ENCODE measurements around the gene STOML1. TPM values are rescaled to one million over a fixed set of nuclear protein-coding genes. Genes with fewer than 3 reads are reported as not detected.
"Not testable (repeated sequence)": the region's sequence is repeated elsewhere in the genome, so short reads cannot be mapped to it uniquely, and the experiment has no call there.

Gene STOML1
- total and polyA plus RNA-seq, 4 donors = 10.5 to 19.2 (median 14.7) TPM

GRCh38 chr15:73965094-73965757, 26.9 kb downstream of the STOML1 start:
- 28 to 33% methylated on average over 13 of the region's 13 CpGs for WGBS, 2 donors
- H3K4me1 ChIP-seq (ENCODE audit: control insufficient read depth in 1 of 2, insufficient read depth in 2 of 2, low read length in 2 of 2) = no peaks in the 10 kb centered on the region
- H3K36me3 ChIP-seq (ENCODE audit: control insufficient read depth in 1 of 2, insufficient read depth in 2 of 2, low read length in 1 of 2) = no peaks in the 10 kb centered on the region
- H3K9me3 ChIP-seq (ENCODE audit: control insufficient read depth, low read length) = no peaks in the 10 kb centered on the region
- DNase-seq = peak in 1 of 2 donors; percentile 68
- no peaks in the 10 kb centered on the region for H3K27me3 ChIP-seq (ENCODE audit: control insufficient read depth in 1 of 2, insufficient read depth in 2 of 2, low read length in 1 of 2)
- intact Hi-C loops (cut with DNase I) = loop anchor here (2.0 kb wide), 3 partner anchors 16 to 90 kb away; no protein-coding TSS in a partner anchor
- H3K4me3 ChIP-seq (ENCODE audit: low read length in 2 of 2) = no peak overlapping the region
- ATAC-seq (ENCODE audit: low FRiP score) = no peak
- H3K27ac ChIP-seq (ENCODE audit: low read depth in 1 of 2, low read length in 2 of 2) = no peak overlapping the region

- DNase-seq = peak; percentile 88 to 95
- H3K27ac ChIP-seq (ENCODE audit: low read depth in 1 of 2, low read length in 2 of 2) = no peak overlapping the region
- no peaks in the 10 kb centered on the region for H3K27me3 ChIP-seq (ENCODE audit: control insufficient read depth in 1 of 2, insufficient read depth in 2 of 2, low read length in 1 of 2)
- WGBS, 2 donors = 5 to 7% methylated on average over 11 of the region's 11 CpGs
- ATAC-seq (ENCODE audit: low FRiP score) = peak; percentile 92
- H3K4me1 ChIP-seq (ENCODE audit: control insufficient read depth in 1 of 2, insufficient read depth in 2 of 2, low read length in 2 of 2) = no peaks in the 10 kb centered on the region
- H3K4me3 ChIP-seq (ENCODE audit: low read length in 2 of 2) = no peak overlapping the region
- H3K36me3 ChIP-seq (ENCODE audit: control insufficient read depth in 1 of 2, insufficient read depth in 2 of 2, low read length in 1 of 2) = no peaks in the 10 kb centered on the region
- intact Hi-C loops (cut with DNase I) = loop anchor here (1.0 to 2.0 kb wide), 4 partner anchors 16 to 90 kb away; no protein-coding TSS in a partner anchor
- no peaks in the 10 kb centered on the region for H3K9me3 ChIP-seq (ENCODE audit: control insufficient read depth, low read length)
Observed at GRCh38 chr15:73964736-73965093, 27.4 kb downstream of the STOML1 start.

GRCh38 chr15:73962433-73962832, 29.7 kb downstream of the STOML1 start:
- WGBS, 2 donors = 85 to 86% methylated on average over 5 of the region's 5 CpGs
- Histone ChIP-seq H3K9me3 (ENCODE audit: control insufficient read depth, low read length) (no peaks in the 10 kb centered on the region), H3K27ac (ENCODE audit: low read depth in 1 of 2, low read length in 2 of 2) (no peak overlapping the region), H3K4me1 (ENCODE audit: control insufficient read depth in 1 of 2, insufficient read depth in 2 of 2, low read length in 2 of 2) (no peaks in the 10 kb centered on the region), H3K36me3 (ENCODE audit: control insufficient read depth in 1 of 2, insufficient read depth in 2 of 2, low read length in 1 of 2) (no peaks in the 10 kb centered on the region), H3K4me3 (ENCODE audit: low read length in 2 of 2) (no peak overlapping the region), H3K27me3 (ENCODE audit: control insufficient read depth in 1 of 2, insufficient read depth in 2 of 2, low read length in 1 of 2) (no peaks in the 10 kb centered on the region)
- intact Hi-C loops (cut with DNase I) = no loop called here
- DNase-seq (no peak), ATAC-seq (ENCODE audit: low FRiP score) (no peak)

GRCh38 chr15:73960472-73961070, 31.5 kb downstream of the STOML1 start:
- H3K36me3 ChIP-seq (ENCODE audit: control insufficient read depth in 1 of 2, insufficient read depth in 2 of 2, low read length in 1 of 2); H3K27me3 ChIP-seq (ENCODE audit: control insufficient read depth in 1 of 2, insufficient read depth in 2 of 2, low read length in 1 of 2); H3K27ac ChIP-seq (ENCODE audit: low read depth in 1 of 2, low read length in 2 of 2); ATAC-seq (ENCODE audit: low FRiP score); H3K4me1 ChIP-seq (ENCODE audit: control insufficient read depth in 1 of 2, insufficient read depth in 2 of 2, low read length in 2 of 2); intact Hi-C loops (cut with DNase I); H3K9me3 ChIP-seq (ENCODE audit: control insufficient read depth, low read length); H3K4me3 ChIP-seq (ENCODE audit: low read length in 2 of 2): not testable (repeated sequence)
- WGBS, 2 donors = 93 to 94% methylated on average over 7 of the region's 7 CpGs
- peak in 1 of 2 donors; percentile 21 for DNase-seq

GRCh38 chr15:73959801-73960200, 32.3 kb downstream of the STOML1 start:
- intact Hi-C loops (cut with DNase I) = no loop called here
- H3K4me1 ChIP-seq (ENCODE audit: control insufficient read depth in 1 of 2, insufficient read depth in 2 of 2, low read length in 2 of 2) = no peaks in the 10 kb centered on the region
- no peaks in the 10 kb centered on the region for H3K36me3 ChIP-seq (ENCODE audit: control insufficient read depth in 1 of 2, insufficient read depth in 2 of 2, low read length in 1 of 2)
- H3K27me3 ChIP-seq (ENCODE audit: control insufficient read depth in 1 of 2, insufficient read depth in 2 of 2, low read length in 1 of 2) = no peaks in the 10 kb centered on the region
- H3K27ac ChIP-seq (ENCODE audit: low read depth in 1 of 2, low read length in 2 of 2) = no peak overlapping the region
- no peak overlapping the region for H3K4me3 ChIP-seq (ENCODE audit: low read length in 2 of 2)
- no peaks in the 10 kb centered on the region for H3K9me3 ChIP-seq (ENCODE audit: control insufficient read depth, low read length)
- WGBS, 2 donors = 91 to 93% methylated on average over 6 of the region's 6 CpGs
- DNase-seq (peak in 1 of 2 donors; percentile 61), ATAC-seq (ENCODE audit: low FRiP score) (no peak)

- no peak overlapping the region for H3K4me3 ChIP-seq (ENCODE audit: low read length in 2 of 2)
- intact Hi-C loops (cut with DNase I) = no loop called here
- WGBS, 2 donors = 58% methylated on average over 8 of the region's 8 CpGs
- no peaks in the 10 kb centered on the region for H3K4me1 ChIP-seq (ENCODE audit: control insufficient read depth in 1 of 2, insufficient read depth in 2 of 2, low read length in 2 of 2)
- no peaks in the 10 kb centered on the region for H3K27me3 ChIP-seq (ENCODE audit: control insufficient read depth in 1 of 2, insufficient read depth in 2 of 2, low read length in 1 of 2)
- H3K36me3 ChIP-seq (ENCODE audit: control insufficient read depth in 1 of 2, insufficient read depth in 2 of 2, low read length in 1 of 2) = no peaks in the 10 kb centered on the region
- no peak overlapping the region for H3K27ac ChIP-seq (ENCODE audit: low read depth in 1 of 2, low read length in 2 of 2)
- ATAC-seq (ENCODE audit: low FRiP score) = no peak
- DNase-seq = peak; percentile 9 to 42
- H3K9me3 ChIP-seq (ENCODE audit: control insufficient read depth, low read length) = no peaks in the 10 kb centered on the region
Observed at GRCh38 chr15:73959012-73959581, 33.0 kb downstream of the STOML1 start.

- ATAC-seq (ENCODE audit: low FRiP score) = no peak
- Histone ChIP-seq H3K9me3 (ENCODE audit: control insufficient read depth, low read length) (no peaks in the 10 kb centered on the region), H3K36me3 (ENCODE audit: control insufficient read depth in 1 of 2, insufficient read depth in 2 of 2, low read length in 1 of 2) (no peaks in the 10 kb centered on the region), H3K27me3 (ENCODE audit: control insufficient read depth in 1 of 2, insufficient read depth in 2 of 2, low read length in 1 of 2) (no peaks in the 10 kb centered on the region), H3K27ac (ENCODE audit: low read depth in 1 of 2, low read length in 2 of 2) (no peak overlapping the region), H3K4me1 (ENCODE audit: control insufficient read depth in 1 of 2, insufficient read depth in 2 of 2, low read length in 2 of 2) (no peaks in the 10 kb centered on the region), H3K4me3 (ENCODE audit: low read length in 2 of 2) (no peak overlapping the region)
- intact Hi-C loops (cut with DNase I) = no loop called here
- DNase-seq = peak in 1 of 2 donors; percentile 11
- WGBS, 2 donors = 83 to 85% methylated on average over 2 of the region's 2 CpGs
Observed at GRCh38 chr15:73957785-73958184, 34.3 kb downstream of the STOML1 start.

GRCh38 chr15:73957276-73957675, 34.8 kb downstream of the STOML1 start:
- intact Hi-C loops (cut with DNase I) = no loop called here
- 70 to 75% methylated on average over 8 of the region's 8 CpGs for WGBS, 2 donors
- Histone ChIP-seq H3K27me3 (ENCODE audit: control insufficient read depth in 1 of 2, insufficient read depth in 2 of 2, low read length in 1 of 2) (no peaks in the 10 kb centered on the region), H3K27ac (ENCODE audit: low read depth in 1 of 2, low read length in 2 of 2) (no peak overlapping the region), H3K4me3 (ENCODE audit: low read length in 2 of 2) (no peak overlapping the region), H3K9me3 (ENCODE audit: control insufficient read depth, low read length) (no peaks in the 10 kb centered on the region), H3K4me1 (ENCODE audit: control insufficient read depth in 1 of 2, insufficient read depth in 2 of 2, low read length in 2 of 2) (no peaks in the 10 kb centered on the region), H3K36me3 (ENCODE audit: control insufficient read depth in 1 of 2, insufficient read depth in 2 of 2, low read length in 1 of 2) (no peaks in the 10 kb centered on the region)
- peak; percentile 50 to 72 for DNase-seq
- no peak for ATAC-seq (ENCODE audit: low FRiP score)

- intact Hi-C loops (cut with DNase I) = no loop called here
- no peaks in the 10 kb centered on the region for H3K9me3 ChIP-seq (ENCODE audit: control insufficient read depth, low read length)
- no peak overlapping the region for H3K27ac ChIP-seq (ENCODE audit: low read depth in 1 of 2, low read length in 2 of 2)
- DNase-seq = peak; percentile 81 to 88
- ATAC-seq (ENCODE audit: low FRiP score) = peak; percentile 68
- no peaks in the 10 kb centered on the region for H3K36me3 ChIP-seq (ENCODE audit: control insufficient read depth in 1 of 2, insufficient read depth in 2 of 2, low read length in 1 of 2)
- no peak overlapping the region for H3K4me3 ChIP-seq (ENCODE audit: low read length in 2 of 2)
- 1 to 8% methylated on average over 9 of the region's 9 CpGs for WGBS, 2 donors
- H3K4me1 ChIP-seq (ENCODE audit: control insufficient read depth in 1 of 2, insufficient read depth in 2 of 2, low read length in 2 of 2) = no peaks in the 10 kb centered on the region
- no peaks in the 10 kb centered on the region for H3K27me3 ChIP-seq (ENCODE audit: control insufficient read depth in 1 of 2, insufficient read depth in 2 of 2, low read length in 1 of 2)
Observed at GRCh38 chr15:73956743-73957135, 35.4 kb downstream of the STOML1 start.

All from aorta (tissue), 5 donors.